Measurements from ENCODE around the gene DEPP1. TPM values are rescaled to one million over a fixed set of nuclear protein-coding genes. Genes with fewer than 3 reads are reported as not detected.

DEPP1 gene
- total RNA-seq, 1 experiment from 2014 or later: 2.8 TPM

DNA sequence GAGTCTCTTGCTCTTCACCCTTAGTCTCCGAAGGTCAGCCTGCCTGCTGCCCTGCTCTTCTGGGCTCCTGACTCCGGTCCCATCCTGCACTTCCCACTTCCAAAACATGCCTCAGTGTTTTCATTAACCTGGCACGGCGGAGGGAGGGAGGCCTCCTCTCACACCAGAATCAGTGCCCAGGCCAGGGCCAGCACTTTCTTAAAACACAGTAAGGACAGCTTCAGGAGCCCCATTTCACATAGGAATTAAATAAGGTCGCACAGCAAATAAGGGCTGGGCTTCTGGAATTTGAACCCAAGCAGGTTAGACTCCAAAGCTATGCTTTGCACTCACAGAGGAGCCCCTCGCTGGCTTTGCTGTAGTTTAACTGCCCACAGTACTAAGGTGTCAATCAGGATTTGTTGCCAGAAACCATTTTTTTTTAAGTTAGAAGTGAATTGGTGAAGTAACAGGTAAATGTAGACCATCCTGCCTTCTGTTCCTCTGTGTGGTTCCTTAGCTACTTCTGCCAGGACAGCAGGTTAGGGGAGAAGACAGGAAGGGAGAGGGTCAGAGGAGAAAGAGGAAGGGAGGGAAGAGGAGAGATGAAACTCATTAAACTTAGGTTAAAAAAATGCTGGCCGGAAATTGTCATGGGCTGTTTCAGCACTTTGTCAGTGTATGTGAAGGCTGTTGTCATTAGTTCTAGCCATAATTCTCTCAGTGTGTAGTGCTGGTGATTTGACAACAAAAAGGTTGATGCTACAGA, 18.0 kb downstream of the DEPP1 start:
- in situ Hi-C loops (cut with HindIII; ENCODE audit: low pct_unique_long_range_greater_than_20kb, low sequenced_read_pairs): no loop called here
- DNase-seq (ENCODE audit: low read depth): no peak

DNA sequence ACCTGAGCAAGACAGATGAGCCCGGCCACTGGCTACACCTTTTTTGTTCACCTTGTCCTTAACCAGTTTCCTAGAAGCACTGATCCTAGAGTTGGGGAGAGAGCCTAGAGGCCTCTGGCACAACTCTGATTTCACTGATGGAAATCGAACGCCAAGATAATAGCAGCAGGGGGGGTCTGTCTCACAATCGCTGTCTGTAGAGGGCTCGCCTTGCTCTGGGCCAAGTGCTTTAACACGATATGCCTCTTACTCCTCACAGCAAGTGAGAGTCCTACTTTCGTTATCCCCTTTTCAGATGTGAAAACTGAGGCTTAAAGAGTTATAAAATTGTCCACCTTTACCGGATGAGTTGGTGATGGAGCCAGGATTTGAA, 18.5 kb downstream of the DEPP1 start:
- in situ Hi-C loops (cut with HindIII; ENCODE audit: low pct_unique_long_range_greater_than_20kb, low sequenced_read_pairs): no loop called here
- no peak for DNase-seq (ENCODE audit: low read depth)

DNA sequence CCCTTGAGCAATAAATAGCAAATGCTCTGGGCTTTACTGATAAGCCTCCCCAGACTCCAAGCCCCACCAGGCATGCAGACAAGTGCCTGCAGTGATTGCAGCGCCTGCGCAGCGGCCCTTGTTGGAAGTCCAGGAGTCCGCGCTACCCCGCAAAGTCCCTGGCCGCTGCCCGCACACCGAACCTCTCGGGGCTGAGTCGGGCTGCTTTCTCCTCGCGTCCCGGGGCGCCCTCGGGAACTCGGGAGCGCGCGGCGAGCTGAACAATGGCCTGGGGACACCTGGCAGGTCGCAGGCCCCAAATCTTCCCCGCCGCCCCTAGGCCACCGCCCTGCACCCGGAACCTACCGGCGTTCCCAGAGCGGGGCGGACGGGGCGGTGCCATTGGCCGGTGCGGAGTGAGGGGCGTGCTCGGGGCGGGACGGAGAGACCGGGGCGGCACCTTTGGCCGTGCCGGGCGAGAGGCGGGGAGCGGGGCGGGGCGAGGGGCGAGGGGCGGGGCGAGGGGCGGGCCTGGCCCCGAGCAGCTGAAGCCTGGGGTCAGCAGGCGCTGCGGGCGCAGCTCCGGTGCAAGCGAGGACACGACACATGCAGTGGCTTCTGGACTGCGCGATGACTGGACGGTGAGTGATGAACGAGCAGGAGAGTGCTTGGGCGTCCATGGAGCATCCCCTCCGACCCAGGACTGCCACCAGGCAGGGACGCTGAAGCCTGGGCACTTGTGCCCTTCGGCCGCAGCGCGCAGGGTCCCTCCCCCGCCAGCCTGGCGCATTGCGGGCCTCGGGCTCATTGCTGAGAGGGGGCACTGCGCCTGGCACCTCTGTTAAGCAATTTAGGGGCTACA, 19.1 kb downstream of the DEPP1 start, which contains the start of gene RASSF4:
TSS of gene RASSF4 (plus strand) at position 556 of the 841 bp plus-strand sequence. CDS start 10,401 bp downstream, outside the sequence.
- peak; percentile 78 for DNase-seq (ENCODE audit: low read depth)
- in situ Hi-C loops (cut with HindIII; ENCODE audit: low pct_unique_long_range_greater_than_20kb, low sequenced_read_pairs): no loop called here

DNA sequence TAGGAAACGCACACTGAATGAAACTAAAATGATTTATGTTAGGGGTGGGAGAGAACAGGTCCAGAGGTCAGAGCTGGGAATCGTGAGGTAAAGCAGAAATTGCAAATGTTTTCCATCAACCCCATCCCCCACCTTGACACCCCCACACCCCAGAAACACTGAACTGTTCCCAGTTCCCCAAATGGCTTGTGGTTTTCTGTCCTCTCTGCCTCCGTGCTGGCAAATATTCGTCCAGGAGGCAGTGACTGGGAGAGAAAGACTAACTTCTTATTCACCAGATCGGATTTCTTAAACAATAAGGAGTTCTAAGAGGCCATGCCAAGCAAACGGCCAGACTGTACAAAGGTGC, 19.7 kb downstream of the DEPP1 start:
- in situ Hi-C loops (cut with HindIII; ENCODE audit: low pct_unique_long_range_greater_than_20kb, low sequenced_read_pairs): no loop called here
- DNase-seq (ENCODE audit: low read depth): no peak

DNA sequence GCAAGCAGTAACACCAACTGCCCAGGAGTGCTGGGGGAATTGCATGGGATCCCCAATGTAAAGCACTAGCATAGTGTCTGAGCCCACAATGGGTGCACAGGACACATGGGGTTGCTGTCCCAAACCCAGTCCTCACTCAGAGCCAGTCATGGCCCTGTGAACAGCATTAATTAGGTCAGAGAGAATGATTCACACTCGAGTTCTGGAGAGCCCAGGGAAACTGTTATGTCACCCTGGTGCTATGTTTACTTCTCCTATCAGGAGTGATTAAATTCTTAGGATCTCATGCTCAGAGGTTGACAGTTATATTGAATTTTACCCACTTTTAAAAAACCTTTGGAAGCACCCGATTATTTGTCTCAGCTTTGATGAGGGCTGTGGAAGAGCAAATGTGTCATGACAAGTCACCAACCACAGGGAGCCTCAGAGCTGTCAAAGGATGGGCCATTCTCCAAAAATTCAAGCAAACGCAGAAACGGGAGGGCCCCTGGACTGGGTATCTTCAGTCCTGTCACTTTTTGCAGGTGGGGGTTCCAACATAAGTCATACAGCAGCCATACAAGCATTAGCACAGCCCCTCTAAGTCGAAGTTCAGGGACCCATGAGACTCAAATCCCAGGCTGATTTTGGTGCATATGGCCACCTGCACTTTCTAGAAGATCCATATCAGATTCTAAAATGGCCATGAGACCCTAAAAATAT, 20.3 kb downstream of the DEPP1 start:
- in situ Hi-C loops (cut with HindIII; ENCODE audit: low pct_unique_long_range_greater_than_20kb, low sequenced_read_pairs): no loop called here
- no peak for DNase-seq (ENCODE audit: low read depth)

DNA sequence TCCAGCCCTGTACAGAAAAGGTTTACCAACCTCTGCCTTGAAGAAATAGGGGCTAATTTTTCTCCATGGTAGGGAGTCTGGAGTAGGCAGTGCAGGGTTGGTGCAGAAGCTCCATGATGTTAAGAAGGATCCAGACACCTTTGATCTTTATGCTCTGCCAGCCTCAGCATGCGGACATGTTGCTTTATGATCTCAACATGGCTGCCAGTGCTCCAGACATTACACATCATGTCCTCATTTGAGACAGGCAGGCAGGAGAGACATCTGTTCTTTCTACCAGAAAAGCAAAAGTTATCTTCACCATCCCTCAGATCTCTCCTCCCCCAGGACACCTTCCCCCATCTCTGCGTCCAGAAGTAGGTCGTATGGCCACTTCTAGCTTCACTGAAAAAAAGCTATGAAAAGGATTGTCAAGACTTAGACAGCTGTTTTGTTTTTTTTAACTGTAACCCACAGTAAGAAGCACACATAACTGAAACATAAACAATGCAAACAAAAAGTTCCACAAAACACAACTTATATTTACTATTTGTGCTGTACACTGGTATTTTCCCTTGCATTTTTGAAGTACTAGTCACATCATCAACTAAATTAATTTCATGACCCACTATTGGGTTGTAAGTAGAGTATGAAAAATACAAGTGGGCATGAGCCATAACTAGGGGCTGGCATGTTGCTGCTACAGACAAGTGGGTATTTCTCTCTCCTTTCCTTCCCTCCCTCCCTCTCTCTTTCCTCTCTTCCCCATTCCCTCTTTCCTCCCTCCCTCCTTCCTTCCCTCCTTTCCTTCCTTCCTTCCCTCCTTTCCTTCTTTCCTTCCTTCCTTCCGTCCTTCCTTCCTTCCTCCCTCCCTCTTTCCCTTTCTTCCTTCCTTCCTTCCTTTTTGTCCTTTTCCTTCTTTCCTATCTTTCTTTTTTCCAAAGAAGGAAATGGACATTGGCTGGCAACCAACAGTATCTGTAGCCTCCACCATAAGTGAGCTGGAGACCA, 21.6 kb downstream of the DEPP1 start:
- DNase-seq (ENCODE audit: low read depth): no peak
- in situ Hi-C loops (cut with HindIII; ENCODE audit: low pct_unique_long_range_greater_than_20kb, low sequenced_read_pairs): no loop called here

DNA sequence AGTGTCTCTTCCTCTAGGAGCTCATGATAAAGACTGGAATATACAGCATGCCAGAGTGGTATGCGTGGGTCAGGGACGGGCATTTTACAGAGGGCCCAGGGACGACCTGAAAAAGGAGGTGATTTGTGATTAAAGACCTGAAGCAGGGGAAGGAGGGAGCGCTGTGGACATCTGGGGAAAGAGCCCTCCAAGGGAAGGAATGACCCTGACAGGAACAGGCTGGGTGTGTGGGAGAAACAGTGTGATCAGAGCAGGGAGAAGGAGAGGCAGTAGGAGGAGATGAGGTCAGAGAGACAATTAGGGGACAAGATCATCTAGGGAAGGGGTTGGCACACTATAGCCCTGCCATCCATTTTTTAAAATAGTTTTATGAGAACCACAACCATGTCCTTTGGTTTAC, 22.4 kb downstream of the DEPP1 start:
- no peak for DNase-seq (ENCODE audit: low read depth)
- in situ Hi-C loops (cut with HindIII; ENCODE audit: low pct_unique_long_range_greater_than_20kb, low sequenced_read_pairs): no loop called here

DNA sequence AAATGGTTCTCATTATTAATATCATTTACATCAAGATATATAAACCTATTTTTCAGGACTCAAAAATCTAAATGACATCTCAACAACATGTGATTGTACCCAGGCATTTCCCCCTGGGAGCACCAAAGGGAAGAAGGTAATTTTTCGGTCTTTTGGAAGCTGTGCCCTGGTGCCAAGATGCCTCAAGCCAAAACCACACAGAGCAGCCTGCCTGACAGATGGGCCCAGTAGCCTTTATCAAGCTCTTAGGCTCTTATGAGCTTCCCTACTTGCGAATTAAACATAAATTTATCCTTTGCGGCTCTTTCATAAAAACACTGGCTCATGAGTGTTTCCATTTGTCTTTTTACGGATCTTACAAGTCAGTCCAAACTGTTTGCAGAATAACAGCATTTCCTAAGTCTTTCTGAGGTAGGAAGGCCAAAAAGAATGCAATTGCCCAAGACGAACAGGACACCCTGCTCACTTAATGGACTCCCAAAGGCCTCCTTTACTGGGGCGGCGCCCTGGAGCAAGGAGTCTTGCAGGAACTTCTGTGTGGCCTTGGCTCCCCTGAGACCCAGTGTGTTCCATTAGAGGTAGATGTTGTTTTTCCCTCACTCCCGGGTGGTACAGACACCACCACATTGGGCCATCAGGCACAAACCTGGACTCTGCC, 23.1 kb downstream of the DEPP1 start:
- in situ Hi-C loops (cut with HindIII; ENCODE audit: low pct_unique_long_range_greater_than_20kb, low sequenced_read_pairs): no loop called here
- no peak for DNase-seq (ENCODE audit: low read depth)

DNA sequence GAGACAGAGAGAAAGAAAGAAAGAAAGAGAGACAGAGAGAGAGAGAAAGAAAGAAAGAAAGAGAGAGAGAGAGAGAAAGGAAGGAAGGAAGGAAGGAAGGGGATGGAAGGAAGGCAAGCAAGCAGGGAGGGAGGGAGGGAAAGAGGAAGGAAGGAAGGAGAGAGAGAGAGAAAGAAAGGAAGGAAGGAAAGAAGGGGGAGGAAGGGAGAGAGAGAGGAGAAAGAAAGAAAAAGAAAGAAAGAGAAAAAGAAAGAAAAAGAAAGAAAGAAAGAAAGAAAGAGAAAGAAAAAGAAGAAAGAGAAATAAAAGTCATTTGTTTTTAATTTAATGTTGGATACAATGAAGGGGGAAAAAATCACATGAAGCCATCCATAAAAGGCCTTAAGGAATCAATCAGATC, 23.6 kb downstream of the DEPP1 start:
- no peak for DNase-seq (ENCODE audit: low read depth)
- in situ Hi-C loops (cut with HindIII; ENCODE audit: low pct_unique_long_range_greater_than_20kb, low sequenced_read_pairs): no loop called here

DNA sequence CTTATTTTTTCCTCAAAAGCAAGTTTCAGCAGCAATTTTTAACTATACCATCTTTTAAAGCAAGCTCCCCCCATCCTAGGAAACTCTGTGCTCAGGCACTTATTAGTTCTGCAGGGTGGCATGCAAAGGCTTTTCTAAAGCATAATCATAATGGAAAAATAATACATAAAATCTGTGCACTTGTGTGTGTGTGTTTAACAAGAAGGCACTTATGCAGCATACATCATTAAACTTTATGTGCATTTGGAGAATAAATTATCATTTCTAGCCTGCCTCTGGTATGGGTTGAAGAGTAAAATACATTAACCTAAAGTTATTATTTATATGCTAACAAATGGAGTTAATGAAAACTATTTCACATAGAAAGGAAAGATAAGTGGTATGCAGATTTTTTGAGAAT, 24.6 kb downstream of the DEPP1 start:
- in situ Hi-C loops (cut with HindIII; ENCODE audit: low pct_unique_long_range_greater_than_20kb, low sequenced_read_pairs): no loop called here

DNA sequence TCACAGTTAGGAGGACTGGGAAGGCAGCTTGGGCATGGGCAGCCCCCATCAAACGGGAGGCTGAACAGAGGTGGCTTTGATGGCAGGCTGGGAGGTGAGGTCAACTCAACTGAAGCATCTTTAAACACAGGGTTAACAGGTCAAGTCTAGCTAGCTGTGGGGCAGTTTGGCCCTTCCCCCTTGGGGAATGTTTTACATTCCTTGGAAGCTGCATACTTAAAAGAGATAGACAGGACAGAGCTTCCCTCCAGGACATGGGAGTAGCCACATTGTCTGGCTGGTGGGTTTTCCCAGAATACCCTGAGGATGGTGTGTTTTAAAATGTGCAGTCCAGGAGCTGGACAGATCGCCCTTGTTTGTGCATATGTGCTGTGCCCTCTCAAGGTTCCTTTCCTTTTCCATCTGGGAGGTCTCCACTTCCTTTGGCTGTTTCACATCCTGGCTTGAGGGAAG, 25.8 kb downstream of the DEPP1 start:
- DNase-seq (ENCODE audit: low read depth): peak; percentile 24
- in situ Hi-C loops (cut with HindIII; ENCODE audit: low pct_unique_long_range_greater_than_20kb, low sequenced_read_pairs): no loop called here

More for the DNA sequence above, 24.6 kb downstream of the DEPP1 start:
- no peak for DNase-seq (ENCODE audit: low read depth)

DNA sequence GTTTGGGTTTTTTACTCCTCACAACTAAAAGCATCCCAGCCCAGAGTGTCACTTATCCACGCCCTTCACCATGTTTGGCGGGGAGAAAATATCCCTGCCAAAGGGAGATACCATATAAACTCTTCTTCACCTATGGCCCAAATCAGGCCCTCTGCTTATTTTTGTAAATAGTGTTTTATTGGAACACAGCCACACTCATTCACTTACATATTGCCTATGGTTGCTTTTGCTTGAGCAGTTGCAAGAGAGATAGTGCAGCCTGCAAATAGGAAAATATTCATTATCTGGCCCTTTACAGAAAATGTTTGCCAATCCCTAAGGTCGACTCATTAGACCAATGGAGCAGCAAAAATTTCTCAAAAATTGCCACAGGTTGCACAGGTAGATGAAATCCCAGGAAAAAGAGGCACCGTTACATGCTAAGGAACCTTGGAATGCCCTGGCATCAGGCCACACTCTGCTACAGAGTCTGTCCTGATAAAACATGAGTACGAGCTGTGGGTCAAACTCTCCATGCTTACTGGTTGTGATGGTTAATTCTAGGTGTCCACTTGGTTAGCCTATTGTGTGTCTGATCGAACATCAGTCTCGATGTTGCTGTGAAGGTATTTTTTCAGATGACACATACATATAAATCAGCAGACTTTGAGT, 26.9 kb downstream of the DEPP1 start:
- DNase-seq (ENCODE audit: low read depth): no peak
- in situ Hi-C loops (cut with HindIII; ENCODE audit: low pct_unique_long_range_greater_than_20kb, low sequenced_read_pairs): no loop called here

DNA sequence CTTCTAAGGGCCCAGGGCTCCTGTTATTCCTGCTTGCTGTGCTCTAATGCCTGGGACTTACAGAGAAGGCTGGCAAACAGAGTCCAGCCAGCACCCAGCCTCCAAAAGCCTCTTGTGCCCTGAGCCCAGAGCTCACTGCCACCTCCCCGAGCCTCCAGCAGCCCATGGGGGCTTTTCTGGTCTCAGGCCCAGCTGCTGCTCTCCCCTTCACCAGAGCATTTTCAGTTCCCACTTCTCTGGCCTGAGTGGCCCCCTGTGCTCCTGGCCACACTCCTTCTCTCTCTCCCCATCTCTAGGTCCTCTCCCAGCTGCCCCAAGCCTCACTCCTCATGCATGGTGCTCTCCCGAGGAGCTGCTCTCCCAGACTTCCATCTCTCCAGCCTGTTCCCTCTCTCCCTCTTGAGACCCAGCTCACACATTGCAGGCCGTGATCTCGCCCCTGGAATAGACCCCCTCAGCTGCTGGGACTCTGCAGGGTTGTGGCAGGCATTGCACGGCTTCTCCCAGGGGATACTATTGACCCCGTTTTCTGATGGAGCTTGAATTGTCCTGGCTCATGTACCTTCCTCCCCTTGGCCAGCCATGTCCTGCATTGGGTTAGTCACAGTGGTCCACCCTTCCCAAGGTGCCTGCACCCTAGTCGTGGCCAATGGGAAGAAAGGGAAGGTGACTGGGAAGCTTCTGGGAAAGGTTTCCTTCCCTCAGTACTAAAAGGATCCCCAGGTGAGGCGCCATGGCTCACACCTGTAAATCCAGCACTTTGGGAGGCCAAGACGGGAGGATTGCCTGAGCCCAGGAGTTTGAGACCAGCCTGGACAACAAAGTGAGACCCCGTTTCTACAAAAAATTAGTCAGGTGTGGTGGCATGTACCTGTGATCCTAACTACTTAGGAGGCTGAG, 28.0 kb downstream of the DEPP1 start:
- in situ Hi-C loops (cut with HindIII; ENCODE audit: low pct_unique_long_range_greater_than_20kb, low sequenced_read_pairs): no loop called here
- no peak for DNase-seq (ENCODE audit: low read depth)

DNA sequence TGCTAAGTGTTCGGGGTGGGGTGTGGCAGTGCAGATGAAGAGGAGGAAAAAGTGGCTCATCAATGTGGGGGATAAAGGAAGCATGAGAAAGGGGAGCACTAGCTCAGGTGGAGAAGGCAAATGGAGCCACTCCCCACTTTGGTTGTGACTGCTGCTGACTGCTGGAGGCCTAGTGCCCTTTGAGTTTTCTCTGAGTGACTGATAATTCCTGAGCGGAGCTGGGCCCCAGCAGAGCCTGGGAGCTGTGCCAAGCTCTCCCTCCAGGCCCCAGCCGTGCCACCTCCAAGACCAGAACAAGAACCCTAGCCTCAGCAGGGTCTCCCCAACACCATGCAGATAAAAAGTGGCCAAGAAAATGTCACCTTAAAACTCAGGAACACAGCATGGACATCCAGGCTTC, 28.7 kb downstream of the DEPP1 start:
- in situ Hi-C loops (cut with HindIII; ENCODE audit: low pct_unique_long_range_greater_than_20kb, low sequenced_read_pairs): no loop called here
- DNase-seq (ENCODE audit: low read depth): no peak

DNA sequence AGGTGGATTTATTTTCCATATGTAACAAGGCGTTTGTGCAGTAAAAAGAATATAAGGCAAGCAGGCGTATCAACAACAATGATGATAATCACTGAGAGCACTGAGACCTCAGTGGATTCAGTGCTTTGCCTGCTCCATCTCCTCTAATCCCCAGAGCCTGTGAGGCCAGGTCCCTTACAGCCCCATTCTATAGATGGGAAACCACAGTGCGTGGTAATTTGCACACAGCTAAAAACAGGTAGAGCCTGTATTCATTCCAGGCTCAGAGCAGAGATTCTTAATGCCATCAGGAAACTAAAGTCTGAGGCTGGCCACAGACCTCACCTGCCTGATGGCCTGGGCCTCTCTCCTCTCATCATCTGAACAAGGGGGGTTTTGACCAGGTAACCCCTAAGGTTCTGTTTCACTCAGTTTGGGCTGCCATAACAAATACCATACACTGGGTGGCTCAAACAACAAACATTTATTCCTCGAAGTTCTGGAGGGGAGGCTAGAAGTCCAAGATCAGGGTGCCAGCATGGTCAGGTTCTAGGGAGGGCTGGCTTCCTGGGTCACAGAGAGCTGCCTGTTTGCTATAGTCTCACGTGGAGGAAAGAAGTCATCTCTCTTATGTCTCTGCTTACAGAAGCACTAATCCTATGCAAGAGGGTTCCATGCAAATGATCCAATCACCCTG, 29.3 kb downstream of the DEPP1 start:
- in situ Hi-C loops (cut with HindIII; ENCODE audit: low pct_unique_long_range_greater_than_20kb, low sequenced_read_pairs): no loop called here
- DNase-seq (ENCODE audit: low read depth): no peak

DNA sequence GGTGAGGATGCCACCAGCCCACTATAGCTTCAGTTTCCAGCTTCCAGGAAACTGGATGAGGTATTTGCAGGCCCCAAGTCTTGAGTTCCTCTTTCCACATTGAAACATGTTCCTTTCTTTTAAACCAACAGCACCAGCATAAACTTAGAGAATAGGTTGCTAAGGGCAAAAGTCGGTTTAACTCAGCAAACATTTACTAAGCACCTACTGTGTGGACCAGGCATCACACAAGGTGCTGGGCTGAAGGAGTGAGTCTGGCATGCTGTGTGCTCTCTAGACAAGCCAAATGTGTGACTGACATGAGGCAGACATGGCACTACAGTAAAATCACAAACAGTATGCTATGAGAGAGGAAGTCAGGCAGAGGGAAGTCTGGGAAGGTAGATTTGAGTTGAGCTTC, 30.0 kb downstream of the DEPP1 start:
- in situ Hi-C loops (cut with HindIII; ENCODE audit: low pct_unique_long_range_greater_than_20kb, low sequenced_read_pairs): no loop called here
- DNase-seq (ENCODE audit: low read depth): no peak

Data from Caki2 (cell line).